GM06990 (cell line): ENCODE data around the gene PPT1.

Experiments used
- DNase-seq: peaks from one replicate; pipeline ENCODE4 v3.0.0-alpha.2; 2011; ENCODE audit not compliant: insufficient read length; ENCODE audit errors: extremely low read depth
- H3K27me3 ChIP-seq: replicated peaks from 2 replicates; pipeline ENCODE4 v1.6.0; 2011; ENCODE audit warnings: low read length; ENCODE audit not compliant: control insufficient read depth, insufficient read depth
- H3K36me3 ChIP-seq: 2 replicates; pipeline ENCODE4 v1.5.1; 2011; ENCODE audit warnings: low read length; ENCODE audit not compliant: control insufficient read depth, insufficient read depth
- H3K4me3 ChIP-seq: replicated peaks from 2 replicates; pipeline ENCODE4 v1.5.1; 2011; ENCODE audit warnings: low read depth, mild to moderate bottlenecking, control low read depth, low read length
- TF ChIP-seq, protein P1 (sequence below): IDR thresholded peaks from 2 replicates; pipeline ENCODE4 v1.5.1; 2011; ENCODE audit warnings: low read length, control low read depth, mild to moderate bottlenecking, inconsistent platforms; ENCODE audit not compliant: insufficient read depth, poor library complexity, severe bottlenecking

Gene PPT1

DNA sequence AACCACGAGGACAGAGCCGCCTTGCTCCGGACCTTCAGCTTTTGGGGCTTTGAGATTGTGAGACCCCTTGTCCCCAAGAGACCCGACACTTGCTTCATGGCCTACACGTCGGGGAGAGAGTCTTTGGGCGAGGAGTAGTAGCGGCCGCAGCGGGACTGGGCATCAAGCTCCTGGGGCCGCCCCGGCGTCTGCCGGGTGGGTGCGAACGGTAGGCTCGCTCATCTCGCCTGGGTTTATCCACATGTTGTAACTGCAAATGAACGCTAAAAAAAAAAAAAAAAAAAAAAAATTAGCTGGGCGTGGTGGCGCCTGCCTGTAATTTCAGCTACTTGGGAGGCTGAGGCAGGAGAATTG, 36.2 kb upstream of the PPT1 start:
- H3K27me3 ChIP-seq, result no peaks in the 10 kb centered on the region
- DNase-seq, result no peak
- TF ChIP-seq, protein P1, sequence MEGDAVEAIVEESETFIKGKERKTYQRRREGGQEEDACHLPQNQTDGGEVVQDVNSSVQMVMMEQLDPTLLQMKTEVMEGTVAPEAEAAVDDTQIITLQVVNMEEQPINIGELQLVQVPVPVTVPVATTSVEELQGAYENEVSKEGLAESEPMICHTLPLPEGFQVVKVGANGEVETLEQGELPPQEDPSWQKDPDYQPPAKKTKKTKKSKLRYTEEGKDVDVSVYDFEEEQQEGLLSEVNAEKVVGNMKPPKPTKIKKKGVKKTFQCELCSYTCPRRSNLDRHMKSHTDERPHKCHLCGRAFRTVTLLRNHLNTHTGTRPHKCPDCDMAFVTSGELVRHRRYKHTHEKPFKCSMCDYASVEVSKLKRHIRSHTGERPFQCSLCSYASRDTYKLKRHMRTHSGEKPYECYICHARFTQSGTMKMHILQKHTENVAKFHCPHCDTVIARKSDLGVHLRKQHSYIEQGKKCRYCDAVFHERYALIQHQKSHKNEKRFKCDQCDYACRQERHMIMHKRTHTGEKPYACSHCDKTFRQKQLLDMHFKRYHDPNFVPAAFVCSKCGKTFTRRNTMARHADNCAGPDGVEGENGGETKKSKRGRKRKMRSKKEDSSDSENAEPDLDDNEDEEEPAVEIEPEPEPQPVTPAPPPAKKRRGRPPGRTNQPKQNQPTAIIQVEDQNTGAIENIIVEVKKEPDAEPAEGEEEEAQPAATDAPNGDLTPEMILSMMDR, result no peak
- H3K4me3 ChIP-seq, result no peak overlapping the region
- H3K36me3 ChIP-seq, result no peaks in the 10 kb centered on the region

DNA sequence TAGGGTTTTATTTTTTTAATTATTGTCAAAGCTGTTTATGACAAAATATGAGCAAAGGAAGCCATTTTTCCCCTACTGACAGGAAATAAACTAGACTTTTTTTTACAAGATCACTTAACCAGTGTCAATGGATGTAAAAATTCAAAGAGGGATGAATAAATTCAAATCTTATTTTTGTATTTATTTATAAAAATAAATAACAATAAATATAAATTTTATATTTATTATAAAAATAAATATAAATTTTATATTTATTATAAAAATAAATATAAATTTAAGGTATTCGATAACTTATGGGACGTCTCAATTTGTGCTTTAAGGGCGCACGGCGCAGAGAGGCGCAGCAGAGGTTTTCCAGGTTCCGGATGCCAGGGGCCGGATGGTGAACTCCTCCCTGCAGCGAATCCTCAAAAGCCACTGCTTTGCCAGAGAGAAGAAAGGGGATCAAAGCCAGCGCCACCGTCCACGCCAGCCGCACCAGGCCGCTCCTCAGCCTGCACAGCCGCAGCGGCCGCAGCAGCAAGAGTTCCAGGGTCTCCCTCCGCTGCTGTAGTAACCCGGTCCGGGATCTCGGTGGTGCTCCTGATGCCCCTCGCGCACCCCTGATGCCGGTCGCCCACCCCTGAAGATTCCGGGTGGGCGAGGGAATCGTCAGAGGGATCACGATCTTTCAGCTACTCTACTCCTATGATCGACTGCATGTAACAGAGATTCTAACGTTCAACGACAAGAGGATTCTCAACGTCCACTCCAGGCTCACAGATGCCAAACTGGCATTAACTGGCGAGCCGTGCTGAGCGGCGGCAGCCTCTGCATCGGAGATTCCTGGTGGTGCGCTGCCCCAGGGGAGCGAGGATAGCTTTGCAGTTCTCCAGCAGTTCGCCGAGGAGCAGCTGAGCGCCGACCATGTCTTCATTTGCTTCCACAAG, 35.6 kb upstream of the PPT1 start:
- Histone ChIP-seq H3K36me3 (no peaks in the 10 kb centered on the region), H3K27me3 (no peaks in the 10 kb centered on the region), H3K4me3 (no peak overlapping the region)
- TF ChIP-seq, protein P1, result no peak
- no peak for DNase-seq

DNA sequence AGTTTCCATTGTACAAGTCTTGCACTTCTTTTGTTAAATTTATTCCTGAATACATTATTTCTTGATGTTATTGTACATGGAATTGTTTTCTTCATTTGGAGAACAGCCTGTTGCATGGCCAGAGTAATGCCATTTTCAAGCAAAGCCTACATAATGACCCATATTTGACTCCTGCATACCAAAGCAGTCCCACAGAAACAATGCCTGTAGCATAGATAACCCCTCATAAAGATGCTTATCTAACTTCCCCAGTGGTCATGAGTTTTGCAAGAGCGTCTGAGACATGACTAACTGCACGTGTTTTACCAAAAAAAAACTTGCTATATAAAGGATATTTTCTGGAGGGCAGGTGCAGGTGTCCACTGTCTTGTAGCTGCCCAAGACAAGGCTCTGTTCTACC, 33.8 kb upstream of the PPT1 start:
- no peak overlapping the region for H3K4me3 ChIP-seq
- H3K36me3 ChIP-seq, result no peaks in the 10 kb centered on the region
- TF ChIP-seq, protein P1, result no peak
- no peaks in the 10 kb centered on the region for H3K27me3 ChIP-seq
- no peak for DNase-seq

DNA sequence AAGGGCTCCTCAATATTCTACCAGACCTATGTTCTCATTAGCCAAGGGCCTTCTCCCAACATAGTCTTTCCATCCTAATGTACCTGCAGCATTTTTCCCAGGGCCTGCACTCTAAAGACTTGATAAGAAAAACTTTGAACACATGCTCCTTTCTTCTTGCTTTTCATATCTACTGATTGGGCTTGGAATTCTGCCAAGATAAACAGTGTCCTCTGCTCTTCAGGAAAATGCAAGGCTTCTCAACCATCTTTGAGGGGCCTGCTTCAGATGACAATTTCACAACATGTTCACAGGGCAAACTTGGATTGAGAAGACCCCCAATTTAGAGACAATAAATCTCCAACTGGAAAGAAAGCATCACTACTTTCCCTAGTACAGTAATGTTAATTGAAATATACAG, 25.8 kb upstream of the PPT1 start:
- no peak for DNase-seq
- Histone ChIP-seq H3K4me3 (no peak overlapping the region), H3K36me3 (no peaks in the 10 kb centered on the region), H3K27me3 (no peaks in the 10 kb centered on the region)
- TF ChIP-seq, protein P1, result no peak

DNA sequence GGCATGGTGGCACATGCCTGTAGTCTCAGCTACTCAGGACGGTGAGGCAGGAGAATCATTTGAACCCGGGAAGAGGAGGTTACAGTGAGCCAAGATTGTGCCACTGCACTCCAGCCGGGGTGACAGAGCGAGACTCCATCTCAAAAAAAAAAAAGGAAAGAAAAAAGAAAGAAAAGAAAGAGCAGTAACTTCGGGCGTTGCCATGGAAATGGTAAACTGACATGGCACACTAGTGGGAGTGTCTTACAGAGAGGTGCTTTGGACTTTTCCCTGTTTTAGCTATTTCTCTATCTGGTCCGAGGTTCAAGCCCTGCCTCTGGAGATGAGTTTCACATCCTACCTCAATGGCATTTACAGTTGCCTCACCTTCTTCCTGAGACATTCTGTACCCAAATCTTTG, 23.1 kb upstream of the PPT1 start:
- DNase-seq, result no peak
- TF ChIP-seq, protein P1, result no peak
- Histone ChIP-seq H3K36me3 (no peaks in the 10 kb centered on the region), H3K27me3 (no peaks in the 10 kb centered on the region), H3K4me3 (no peak overlapping the region)
